Prostate gland (tissue), 2 donors: Measurements from ENCODE around the gene FAR2. TPM values are rescaled to one million over a fixed set of nuclear protein-coding genes. Genes with fewer than 3 reads are reported as not detected.

Experiments
- DNase-seq: peaks from one replicate; pipeline ENCODE4 v3.0.0-alpha.2; 2019; ENCODE audit warnings: low spot score
- H3K27ac ChIP-seq, 2 donors: fragments of 200-600 bp; sonication (generic); 2 replicates each; pipeline ENCODE4 v1.5.1; 2017 to 2019
- H3K27me3 ChIP-seq: fragments of 200-600 bp; sonication (generic); replicated peaks from 2 replicates; pipeline ENCODE4 v1.5.1; 2019; ENCODE audit not compliant: insufficient read depth
- H3K36me3 ChIP-seq, 2 donors: fragments of 200-600 bp; sonication (generic); 1 replicate in 1 of 2; 2 replicates in 1 of 2; pipeline versions ENCODE4 v1.5.1 to v1.8.1; 2017 to 2019
- H3K4me1 ChIP-seq: fragments of 200-600 bp; sonication (generic); replicated peaks from 2 replicates; pipeline ENCODE4 v1.5.1; 2019
- H3K4me3 ChIP-seq, 2 donors: fragments of 200-600 bp; sonication (generic); 2 replicates each; pipeline ENCODE4 v1.5.1; 2017 to 2019
- H3K9me3 ChIP-seq: fragments of 200-600 bp; sonication (generic); 2 replicates; pipeline ENCODE4 v1.5.1; 2017
- CTCF ChIP-seq, 4 experiments: fragments of 200-600 bp in 2 of 4; fragments of 450-650 bp in 2 of 4; sonication (generic) in 2 of 4; IDR thresholded peaks; 1 replicate in 3 of 4; 2 replicates in 1 of 4; pipeline ENCODE4 v1.5.1; 2016 to 2019; ENCODE audit warnings: antibody characterized with exemption in 4 of 4, mild to moderate bottlenecking in 2 of 4, moderate library complexity in 2 of 4
- POLR2A ChIP-seq: fragments of 450-650 bp; IDR thresholded peaks from one replicate; pipeline ENCODE4 v1.6.1; 2016; ENCODE audit warnings: antibody characterized with exemption, mild to moderate bottlenecking
- POLR2AphosphoS5 ChIP-seq: sonication (generic); formaldehyde crosslinking; IDR thresholded peaks from one replicate; pipeline ENCODE4 v1.6.1; 2017; ENCODE audit warnings: antibody characterized with exemption
- WGBS: methylation state at CpG from one replicate; pipeline ENCODE4 v1.1.5; 2018; 5-methylcytosine and 5-hydroxymethylcytosine counted together
- intact Hi-C: fragments of 100-400 bp; cut with DNase I; formaldehyde crosslinking; loops from one replicate; pipeline ENCODE4 v1.14.2; 2022
- total RNA-seq, 2 donors: library from RNA; depleted of rRNA; stranded (reverse); fragments of >200 nt; gene quantifications; one replicate each; pipeline ENCODE4 v1.1.0, GENCODE V29; 2016

FAR2 gene
- total RNA-seq, 2 donors from 2014 or later, result 3.1 to 7.2 TPM

- TF ChIP-seq CTCF (IDR thresholded peaks at IDR 0.05) (no peak), POLR2A (no peak), POLR2AphosphoS5 (no peak)
- Histone ChIP-seq H3K27me3 (no peaks in the 10 kb centered on the region), H3K4me3 (no peak overlapping the region), H3K4me1 (no peaks in the 10 kb centered on the region), H3K27ac (no peak overlapping the region), H3K36me3 (no peaks in the 10 kb centered on the region), H3K9me3 (no peaks in the 10 kb centered on the region)
- DNase-seq, result no peak
- intact Hi-C loops, result no loop called here
- 38% methylated on average over 4 of the region's 4 CpGs for WGBS
Measured at GRCh38 chr12:29212682-29213403, 63.8 kb downstream of the FAR2 start.

- no peak overlapping the region for H3K4me3 ChIP-seq
- no peak overlapping the region for H3K27ac ChIP-seq
- intact Hi-C loops, result no loop called here
- H3K4me1 ChIP-seq, result no peaks in the 10 kb centered on the region
- TF ChIP-seq CTCF (IDR thresholded peaks at IDR 0.05) (no peak), POLR2AphosphoS5 (no peak), POLR2A (no peak)
- no peaks in the 10 kb centered on the region for H3K36me3 ChIP-seq
- no peaks in the 10 kb centered on the region for H3K9me3 ChIP-seq
- no peak for DNase-seq
- 63% methylated on average over 2 of the region's 2 CpGs for WGBS
- no peaks in the 10 kb centered on the region for H3K27me3 ChIP-seq
Measured at GRCh38 chr12:29216266-29216665, 67.2 kb downstream of the FAR2 start.

GRCh38 chr12:29216797-29217575 is 67.9 kb downstream of the FAR2 start:
- Histone ChIP-seq H3K9me3 (no peaks in the 10 kb centered on the region), H3K36me3 (no peaks in the 10 kb centered on the region), H3K27ac (no peak overlapping the region), H3K27me3 (no peaks in the 10 kb centered on the region), H3K4me3 (no peak overlapping the region), H3K4me1 (no peaks in the 10 kb centered on the region)
- 56% methylated on average over 5 of the region's 5 CpGs for WGBS
- intact Hi-C loops, result no loop called here
- DNase-seq, result no peak
- TF ChIP-seq CTCF (IDR thresholded peaks at IDR 0.05) (no peak), POLR2AphosphoS5 (no peak), POLR2A (no peak)

GRCh38 chr12:29220632-29221336 is 71.7 kb downstream of the FAR2 start:
- intact Hi-C loops, result no loop called here
- Histone ChIP-seq H3K36me3 (no peaks in the 10 kb centered on the region), H3K4me3 (no peak overlapping the region), H3K27ac (no peak overlapping the region), H3K9me3 (no peaks in the 10 kb centered on the region), H3K27me3 (no peaks in the 10 kb centered on the region), H3K4me1 (no peaks in the 10 kb centered on the region)
- DNase-seq, result no peak
- WGBS, result 87% methylated on average over 18 of the region's 18 CpGs
- TF ChIP-seq POLR2A (no peak), CTCF (IDR thresholded peaks at IDR 0.05) (no peak)
